AG04450 (cell line): ENCODE results near the gene CNDP2. TPM values are rescaled to one million over a fixed set of nuclear protein-coding genes. Genes with fewer than 3 reads are reported as not detected.

Experiments used
- CTCF ChIA-PET: fragments of 300-600, 350-600 bp; formaldehyde crosslinking; extraction: SDS; loops from one replicate; lab custom pipeline; 2022; ENCODE audit warnings: antibody characterized with exemption, inconsistent platforms; lab: Charles Lee
- POLR2A ChIA-PET: fragments of 350-600 bp; formaldehyde crosslinking; extraction: SDS; loops from one replicate; lab custom pipeline; 2021; ENCODE audit warnings: antibody characterized with exemption, inconsistent platforms; lab: Yijun Ruan, JAX
- DNase-seq: peaks from one replicate; pipeline ENCODE4 v3.0.0-alpha.2; 2011; ENCODE audit warnings: low read depth, low spot score
- H3K27ac ChIP-seq: one replicate; pipeline ENCODE4 v1.5.1; 2012; ENCODE audit warnings: low read depth, low read length, control low read depth
- H3K27me3 ChIP-seq: one replicate; pipeline ENCODE4 v1.6.0; 2012; ENCODE audit warnings: low read length; ENCODE audit not compliant: control insufficient read depth, insufficient read depth
- H3K4me3 ChIP-seq: 2 replicates; pipeline ENCODE4 v1.5.1; 2011; ENCODE audit warnings: mild to moderate bottlenecking, low read depth, low read length, control low read depth
- H3K9me3 ChIP-seq: 2 replicates; pipeline ENCODE4 v1.5.1; 2012; ENCODE audit warnings: low read length; ENCODE audit not compliant: control insufficient read depth, insufficient read depth
- CTCF ChIP-seq: IDR thresholded peaks from 2 replicates; pipeline ENCODE4 v1.5.1; 2011; ENCODE audit warnings: low read depth, low read length, control low read depth, inconsistent platforms
- polyA plus RNA-seq: library from polyadenylated mRNA; depleted of rRNA; stranded (reverse); fragments of >200 nt; gene quantifications from 2 replicates; pipeline ENCODE4 v1.2.3, GENCODE V29; 2011

The CNDP2 gene
- polyA plus RNA-seq, 1 experiment: 74.2 TPM

DNA sequence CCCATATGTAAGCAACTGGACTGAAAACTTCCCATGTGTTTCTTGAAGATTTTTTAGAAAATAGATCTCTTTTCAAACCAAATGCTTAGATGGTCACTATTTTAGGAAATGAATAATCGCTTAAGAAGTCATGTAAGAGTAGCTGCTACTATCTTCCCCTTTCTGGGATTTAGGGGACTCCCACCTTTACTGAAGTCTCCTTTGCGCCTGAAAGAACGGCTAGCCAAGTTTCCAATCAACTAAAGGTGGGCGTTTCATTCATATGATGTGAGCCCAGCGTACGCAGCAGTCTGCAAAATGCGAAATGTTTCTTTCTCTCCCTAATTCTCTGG, 40.2 kb upstream of the CNDP2 start:
- ChIA-PET CTCF (no interaction called here), POLR2A (no interaction called here)
- no peak for DNase-seq
- no peak overlapping the region for H3K27ac ChIP-seq
- peaks cover 62% of the 10 kb centered on the region for H3K27me3 ChIP-seq
- no peaks in the 10 kb centered on the region; the same call in 1 of the 2 replicates for H3K9me3 ChIP-seq
- H3K4me3 ChIP-seq: no peak overlapping the region
- no peak for TF ChIP-seq CTCF

- ChIA-PET CTCF (no interaction called here), POLR2A (no interaction called here)
- Histone ChIP-seq H3K4me3 (no peak overlapping the region), H3K9me3 (no peaks in the 10 kb centered on the region; the same call in 1 of the 2 replicates), H3K27ac (no peak overlapping the region), H3K27me3 (peaks cover 63% of the 10 kb centered on the region)
- DNase-seq: no peak
- no peak for TF ChIP-seq CTCF
These were observed 39.7 kb upstream of the CNDP2 start for GRCh38 chr18:74456349-74457042.

- no peak within 1 kb of the TSS for H3K27ac ChIP-seq
- CTCF ChIA-PET: no interaction called here
- H3K27me3 ChIP-seq: peaks cover 63% of the 10 kb centered on the region
- no peak for TF ChIP-seq CTCF
- H3K9me3 ChIP-seq: no peaks in the 10 kb centered on the region; the same call in 1 of the 2 replicates
- no peak for DNase-seq
- no peak within 1 kb of the TSS for H3K4me3 ChIP-seq
- POLR2A ChIA-PET: no interaction called here
These were observed 39.0 kb upstream of the CNDP2 start, which contains the start of gene DIPK1C for GRCh38 chr18:74457043-74457724. TSS of gene DIPK1C (minus strand) at chr18:74457308. CDS start at chr18:74457259, 49 bp downstream.

- Histone ChIP-seq H3K27ac (no peak overlapping the region), H3K27me3 (peaks cover 63% of the 10 kb centered on the region), H3K9me3 (no peaks in the 10 kb centered on the region; the same call in 1 of the 2 replicates), H3K4me3 (no peak overlapping the region)
- DNase-seq: no peak
- CTCF ChIA-PET: no interaction called here
- POLR2A ChIA-PET: no interaction called here
- TF ChIP-seq CTCF: no peak
These were observed 38.3 kb upstream of the CNDP2 start for GRCh38 chr18:74457725-74458421.
